Vagina (tissue), 2 donors: ENCODE data around the gene ASPSCR1. TPM values are rescaled to one million over a fixed set of nuclear protein-coding genes. Genes with fewer than 3 reads are reported as not detected.

ENCODE experiments used
- DNase-seq, 2 donors: peaks; one replicate each; pipeline ENCODE4 v3.0.0-alpha.2; 2017; ENCODE audit errors: extremely low spot score in 2 of 2
- H3K27ac ChIP-seq: fragments of 200-600 bp; sonication (generic); one replicate; pipeline ENCODE4 v1.5.1; 2019
- H3K27me3 ChIP-seq: fragments of 200-600 bp; sonication (generic); one replicate; pipeline ENCODE4 v1.5.1; 2019
- H3K36me3 ChIP-seq, 2 donors: fragments of 200-600 bp; sonication (generic); one replicate each; pipeline ENCODE4 v1.5.1; 2017 to 2019
- H3K4me1 ChIP-seq: fragments of 200-600 bp; sonication (generic); one replicate; pipeline ENCODE4 v1.5.1; 2019
- H3K4me3 ChIP-seq, 2 donors: fragments of 200-600 bp; sonication (generic); 1 replicate in 1 of 2; 2 replicates in 1 of 2; pipeline ENCODE4 v1.5.1; 2016 to 2019
- H3K9me3 ChIP-seq: fragments of 200-600 bp; sonication (generic); one replicate; pipeline ENCODE4 v1.5.1; 2019
- POLR2A ChIP-seq, 2 donors: fragments of 450-650 bp; IDR thresholded peaks; one replicate each; pipeline ENCODE4 v1.6.1; 2017; ENCODE audit warnings: antibody characterized with exemption in 2 of 2, mild to moderate bottlenecking in 2 of 2, moderate library complexity in 2 of 2
- POLR2AphosphoS5 ChIP-seq, 2 donors: sonication (generic); formaldehyde crosslinking; IDR thresholded peaks; one replicate each; pipeline ENCODE4 v1.9.0; 2017; ENCODE audit warnings: antibody characterized with exemption in 2 of 2, mild to moderate bottlenecking in 2 of 2, low read depth in 1 of 2; ENCODE audit not compliant: insufficient read depth in 1 of 2
- intact Hi-C: fragments of 100-400 bp; cut with DNase I; formaldehyde crosslinking; loops from one replicate; pipeline ENCODE4 v1.15.1; 2023
- total RNA-seq: library from RNA; depleted of rRNA; stranded (reverse); fragments of >200 nt; gene quantifications from one replicate; pipeline ENCODE4 v1.2.3, GENCODE V29; 2016
- TF ChIP-seq, protein P1 (sequence below), 3 experiments: fragments of 450-650 bp in 2 of 3; fragments of 200-600 bp in 1 of 3; sonication (generic) in 1 of 3; IDR thresholded peaks; one replicate each; pipeline ENCODE4 v1.5.1; 2017 to 2019; ENCODE audit warnings: antibody characterized with exemption in 3 of 3, mild to moderate bottlenecking in 2 of 3, moderate library complexity in 2 of 3

ASPSCR1 gene
- total RNA-seq, 1 donor from 2014 or later = 31.2 TPM

DNA sequence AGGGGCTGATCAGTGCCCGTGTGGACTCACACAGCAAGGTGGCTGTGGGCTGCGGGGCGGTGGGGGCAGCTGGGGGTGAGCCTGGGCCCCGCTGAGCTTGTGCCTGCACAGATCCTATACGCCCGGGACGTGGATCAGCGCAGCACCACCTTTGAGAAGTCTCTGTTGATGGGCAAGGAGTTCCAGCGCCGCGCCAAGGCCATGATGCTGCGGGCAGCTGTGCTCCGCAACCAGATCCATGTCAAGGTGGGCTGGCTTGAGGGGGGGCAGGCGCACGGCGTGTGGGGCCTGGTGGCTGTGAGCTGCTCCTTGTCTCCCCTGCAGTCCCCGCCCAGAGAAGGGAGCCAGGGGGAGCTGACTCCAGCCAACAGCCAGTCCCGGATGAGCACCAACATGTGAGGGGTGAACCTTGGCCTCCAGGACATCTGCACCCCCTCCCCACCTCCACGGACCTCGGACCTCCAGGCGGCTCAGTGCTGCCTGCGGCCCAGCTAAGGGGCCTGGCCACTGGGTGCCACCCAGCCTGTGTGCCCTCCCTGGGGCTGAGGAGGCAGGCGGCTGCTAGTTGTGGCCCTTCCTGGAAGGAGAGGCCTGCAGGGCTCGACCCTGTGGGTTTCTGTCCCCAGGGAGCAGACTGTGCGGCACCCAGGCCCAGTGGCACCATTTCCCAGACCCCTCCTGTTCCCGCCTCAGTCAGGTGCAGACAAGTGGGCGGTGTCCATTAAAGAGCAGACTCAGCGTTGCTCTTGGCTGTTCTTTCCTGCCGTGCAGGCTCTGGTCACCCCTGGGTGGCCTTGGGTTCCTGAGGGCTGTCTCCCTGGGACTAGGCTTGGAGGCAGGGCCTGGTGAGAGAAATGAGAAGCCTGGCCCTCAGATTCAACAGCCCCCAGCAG, 79.5 kb downstream of the ASPSCR1 start:
- intact Hi-C loops = no loop called here
- Histone ChIP-seq H3K9me3 (no peaks in the 10 kb centered on the region), H3K4me1 (peaks cover 19% of the 10 kb centered on the region), H3K27me3 (no peaks in the 10 kb centered on the region), H3K36me3 (peaks cover 0 to 69% of the 10 kb centered on the region in 2 donors), H3K27ac (no peak overlapping the region), H3K4me3 (no peak overlapping the region)
- DNase-seq = no peak
- no peak for TF ChIP-seq POLR2A (IDR thresholded peaks at IDR 0.05)
- TF ChIP-seq, protein P1, sequence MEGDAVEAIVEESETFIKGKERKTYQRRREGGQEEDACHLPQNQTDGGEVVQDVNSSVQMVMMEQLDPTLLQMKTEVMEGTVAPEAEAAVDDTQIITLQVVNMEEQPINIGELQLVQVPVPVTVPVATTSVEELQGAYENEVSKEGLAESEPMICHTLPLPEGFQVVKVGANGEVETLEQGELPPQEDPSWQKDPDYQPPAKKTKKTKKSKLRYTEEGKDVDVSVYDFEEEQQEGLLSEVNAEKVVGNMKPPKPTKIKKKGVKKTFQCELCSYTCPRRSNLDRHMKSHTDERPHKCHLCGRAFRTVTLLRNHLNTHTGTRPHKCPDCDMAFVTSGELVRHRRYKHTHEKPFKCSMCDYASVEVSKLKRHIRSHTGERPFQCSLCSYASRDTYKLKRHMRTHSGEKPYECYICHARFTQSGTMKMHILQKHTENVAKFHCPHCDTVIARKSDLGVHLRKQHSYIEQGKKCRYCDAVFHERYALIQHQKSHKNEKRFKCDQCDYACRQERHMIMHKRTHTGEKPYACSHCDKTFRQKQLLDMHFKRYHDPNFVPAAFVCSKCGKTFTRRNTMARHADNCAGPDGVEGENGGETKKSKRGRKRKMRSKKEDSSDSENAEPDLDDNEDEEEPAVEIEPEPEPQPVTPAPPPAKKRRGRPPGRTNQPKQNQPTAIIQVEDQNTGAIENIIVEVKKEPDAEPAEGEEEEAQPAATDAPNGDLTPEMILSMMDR (IDR thresholded peaks at IDR 0.05) = no peak
- TF ChIP-seq POLR2AphosphoS5 (IDR thresholded peaks at IDR 0.05; ENCODE audit: insufficient read depth in 1 of 2, low read depth in 1 of 2) = no peak

DNA sequence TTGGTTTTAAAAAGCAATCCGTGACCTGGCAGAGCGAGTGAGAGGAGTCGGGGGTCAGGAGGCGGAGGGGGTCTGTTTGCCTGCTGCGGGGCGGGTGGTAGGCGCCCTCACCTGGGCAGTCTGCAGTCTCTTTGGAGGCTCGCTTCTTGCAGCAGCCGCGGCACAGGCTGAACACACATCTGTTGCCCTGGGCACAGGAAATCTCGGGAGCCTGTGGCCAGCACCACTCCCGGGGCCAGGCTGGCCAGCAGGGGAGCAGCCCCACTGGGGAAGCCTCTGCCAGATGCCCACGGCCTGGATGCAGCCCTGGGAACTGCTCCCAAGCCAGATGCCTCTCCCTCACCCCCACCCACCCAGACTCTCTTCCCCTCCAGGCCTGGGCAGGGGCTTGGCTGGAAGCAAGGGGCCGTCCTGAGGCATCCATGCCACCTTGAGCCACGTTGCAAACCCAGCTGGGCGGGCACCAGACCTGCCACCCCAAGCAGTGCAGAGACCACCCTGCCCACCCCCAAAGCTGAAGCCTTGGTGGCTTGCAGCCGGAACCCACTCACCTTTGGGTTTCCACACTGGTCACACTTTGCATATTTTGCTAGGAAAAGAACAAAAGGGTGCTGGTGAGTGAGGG, 80.9 kb downstream of the ASPSCR1 start:
- H3K4me1 ChIP-seq = peaks cover 8% of the 10 kb centered on the region
- peaks cover 0 to 83% of the 10 kb centered on the region in 2 donors for H3K36me3 ChIP-seq
- TF ChIP-seq, protein P1 (IDR thresholded peaks at IDR 0.05) = no peak
- TF ChIP-seq POLR2A (IDR thresholded peaks at IDR 0.05) (no peak), POLR2AphosphoS5 (IDR thresholded peaks at IDR 0.05; ENCODE audit: insufficient read depth in 1 of 2, low read depth in 1 of 2) (no peak)
- no peak overlapping the region for H3K4me3 ChIP-seq
- no peak overlapping the region for H3K27ac ChIP-seq
- intact Hi-C loops = no loop called here
- H3K27me3 ChIP-seq = no peaks in the 10 kb centered on the region
- no peaks in the 10 kb centered on the region for H3K9me3 ChIP-seq
- no peak for DNase-seq

GRCh38 chr17:82058855-82059249, 81.4 kb downstream of the ASPSCR1 start:
- intact Hi-C loops = no loop called here
- no peak overlapping the region for H3K4me3 ChIP-seq
- peaks cover 8% of the 10 kb centered on the region for H3K4me1 ChIP-seq
- H3K9me3 ChIP-seq = no peaks in the 10 kb centered on the region
- no peak overlapping the region for H3K27ac ChIP-seq
- no peaks in the 10 kb centered on the region for H3K27me3 ChIP-seq
- no peak for DNase-seq
- peaks cover 0 to 83% of the 10 kb centered on the region in 2 donors for H3K36me3 ChIP-seq
- TF ChIP-seq POLR2AphosphoS5 (IDR thresholded peaks at IDR 0.05; ENCODE audit: insufficient read depth in 1 of 2, low read depth in 1 of 2) = no peak
- TF ChIP-seq POLR2A (IDR thresholded peaks at IDR 0.05) = no peak
- TF ChIP-seq, protein P1 (IDR thresholded peaks at IDR 0.05) = no peak

- H3K9me3 ChIP-seq = no peaks in the 10 kb centered on the region
- H3K27me3 ChIP-seq = no peaks in the 10 kb centered on the region
- peaks cover 0 to 78% of the 10 kb centered on the region in 2 donors for H3K36me3 ChIP-seq
- H3K4me3 ChIP-seq = no peak overlapping the region
- TF ChIP-seq POLR2A (IDR thresholded peaks at IDR 0.05) (no peak), POLR2AphosphoS5 (IDR thresholded peaks at IDR 0.05; ENCODE audit: insufficient read depth in 1 of 2, low read depth in 1 of 2) (no peak)
- TF ChIP-seq, protein P1 (IDR thresholded peaks at IDR 0.05) = no peak
- no peak for DNase-seq
- intact Hi-C loops = no loop called here
- H3K4me1 ChIP-seq = peaks cover 11% of the 10 kb centered on the region
- no peak overlapping the region for H3K27ac ChIP-seq
Measured at GRCh38 chr17:82059272-82060000, 82.0 kb downstream of the ASPSCR1 start.
